ENCODE results near the gene NYNRIN.

GRCh38 chr14:24378327-24378726 lies 20.5 kb upstream of the NYNRIN start:
- TF ChIP-seq CTCF (IDR thresholded peaks at IDR 0.05) (no peak), POLR2A (IDR thresholded peaks at IDR 0.05) (no peak)
